HepG2 (cell line): ENCODE data around the gene HPCAL1. TPM values are rescaled to one million over a fixed set of nuclear protein-coding genes. Genes with fewer than 3 reads are reported as not detected.

Experiments
- CBX1 ChIP-seq: IDR thresholded peaks from one replicate; pipeline ENCODE4 v1.6.1; 2016; ENCODE audit warnings: antibody characterized with exemption, low read depth
- CENPX ChIP-seq: sonication (generic); formaldehyde crosslinking; IDR thresholded peaks from 2 replicates; pipeline ENCODE4 v1.9.0; 2021; ENCODE audit warnings: mild to moderate bottlenecking, missing genetic modification reagents, moderate library complexity
- CHCHD3 ChIP-seq: sonication (generic); formaldehyde crosslinking; IDR thresholded peaks from 2 replicates; pipeline ENCODE4 v1.8.0; 2022; ENCODE audit warnings: mild to moderate bottlenecking, missing genetic modification reagents, moderate library complexity
- HDAC1 ChIP-seq: sonication (generic); formaldehyde crosslinking; IDR thresholded peaks from 2 replicates; pipeline ENCODE4 v1.5.1; 2020; ENCODE audit warnings: mild to moderate bottlenecking, missing genetic modification reagents
- HHEX ChIP-seq: IDR thresholded peaks from 2 replicates; pipeline ENCODE4 v1.6.1; 2016; ENCODE audit warnings: control low read depth
- MAFF ChIP-seq: IDR thresholded peaks from 2 replicates; pipeline ENCODE4 v1.6.1; 2011; ENCODE audit warnings: low read depth, low read length, improper control_type of control experiment
- NONO ChIP-seq, 2 experiments: fragments of 450-650 bp in 1 of 2; sonication (generic) in 1 of 2; formaldehyde crosslinking in 1 of 2; IDR thresholded peaks in 1 of 2; conservative IDR thresholded peaks in 1 of 2; 2 replicates each; pipeline versions ENCODE4 v1.6.1 to v1.8.0; 2017 to 2022; ENCODE audit warnings: mild to moderate bottlenecking in 1 of 2, missing genetic modification reagents in 1 of 2, moderate library complexity in 1 of 2
- STAT6 ChIP-seq: sonication (generic); formaldehyde crosslinking; IDR thresholded peaks from 2 replicates; pipeline ENCODE4 v1.4.0; 2020; ENCODE audit warnings: missing genetic modification reagents, mild to moderate bottlenecking, borderline replicate concordance
- ZFP62 ChIP-seq: sonication (generic); formaldehyde crosslinking; IDR thresholded peaks from 2 replicates; pipeline ENCODE4 v1.4.0; 2020; ENCODE audit warnings: missing genetic modification reagents
- ZNF143 ChIP-seq: sonication (generic); formaldehyde crosslinking; IDR thresholded peaks from 2 replicates; pipeline ENCODE4 v1.4.0; 2020; ENCODE audit warnings: missing genetic modification reagents
- ZNF558 ChIP-seq: sonication (generic); formaldehyde crosslinking; IDR thresholded peaks from 2 replicates; pipeline ENCODE4 v1.9.0; 2022; ENCODE audit warnings: mild to moderate bottlenecking, missing genetic modification reagents, borderline replicate concordance
- ZNF687 ChIP-seq: sonication (generic); formaldehyde crosslinking; IDR thresholded peaks from 2 replicates; pipeline ENCODE4 v1.5.1; 2020; ENCODE audit warnings: mild to moderate bottlenecking, missing genetic modification reagents, moderate library complexity
- ZNF713 ChIP-seq: sonication (generic); formaldehyde crosslinking; IDR thresholded peaks from 2 replicates; pipeline ENCODE4 v1.4.0; 2020; ENCODE audit warnings: mild to moderate bottlenecking, missing genetic modification reagents
- ZSCAN30 ChIP-seq: sonication (generic); formaldehyde crosslinking; IDR thresholded peaks from 2 replicates; pipeline ENCODE4 v1.5.0; 2020; ENCODE audit warnings: mild to moderate bottlenecking, missing genetic modification reagents
- polyA plus RNA-seq, 8 experiments: library from polyadenylated mRNA; depleted of rRNA in 3 of 8; stranded (reverse) in 7 of 8; unstranded in 1 of 8; fragments of >200 nt; fragmentation: Illumina TruSeq in 4 of 8; extraction: Trizol in 4 of 8; gene quantifications; 2 replicates each; pipeline versions ENCODE4 v1.2.1 to v1.2.3, GENCODE V29; 2011 to 2016; ENCODE audit warnings: low read depth in 4 of 8, missing spikeins in 1 of 8, mixed read lengths in 1 of 8; ENCODE audit not compliant: insufficient read depth in 1 of 8
- total RNA-seq, 5 experiments: library from RNA; depleted of rRNA; stranded (reverse); fragments of >200 nt; fragmentation: Illumina TruSeq; extraction: Trizol; gene quantifications; 2 replicates each; pipeline ENCODE4 v1.2.3, GENCODE V29; 2016; ENCODE audit warnings: low read depth in 1 of 5
- TF ChIP-seq, protein P1 (sequence below): sonication (generic); formaldehyde crosslinking; IDR thresholded peaks from 2 replicates; pipeline ENCODE4; 2020; ENCODE audit warnings: missing genetic modification reagents, mild to moderate bottlenecking, borderline replicate concordance

HPCAL1 gene
- total and polyA plus RNA-seq, 2 of the 13 experiments (the other 11 are each of a cell fraction or from before 2014, with no cell fraction given): 29.5 to 29.9 TPM

DNA sequence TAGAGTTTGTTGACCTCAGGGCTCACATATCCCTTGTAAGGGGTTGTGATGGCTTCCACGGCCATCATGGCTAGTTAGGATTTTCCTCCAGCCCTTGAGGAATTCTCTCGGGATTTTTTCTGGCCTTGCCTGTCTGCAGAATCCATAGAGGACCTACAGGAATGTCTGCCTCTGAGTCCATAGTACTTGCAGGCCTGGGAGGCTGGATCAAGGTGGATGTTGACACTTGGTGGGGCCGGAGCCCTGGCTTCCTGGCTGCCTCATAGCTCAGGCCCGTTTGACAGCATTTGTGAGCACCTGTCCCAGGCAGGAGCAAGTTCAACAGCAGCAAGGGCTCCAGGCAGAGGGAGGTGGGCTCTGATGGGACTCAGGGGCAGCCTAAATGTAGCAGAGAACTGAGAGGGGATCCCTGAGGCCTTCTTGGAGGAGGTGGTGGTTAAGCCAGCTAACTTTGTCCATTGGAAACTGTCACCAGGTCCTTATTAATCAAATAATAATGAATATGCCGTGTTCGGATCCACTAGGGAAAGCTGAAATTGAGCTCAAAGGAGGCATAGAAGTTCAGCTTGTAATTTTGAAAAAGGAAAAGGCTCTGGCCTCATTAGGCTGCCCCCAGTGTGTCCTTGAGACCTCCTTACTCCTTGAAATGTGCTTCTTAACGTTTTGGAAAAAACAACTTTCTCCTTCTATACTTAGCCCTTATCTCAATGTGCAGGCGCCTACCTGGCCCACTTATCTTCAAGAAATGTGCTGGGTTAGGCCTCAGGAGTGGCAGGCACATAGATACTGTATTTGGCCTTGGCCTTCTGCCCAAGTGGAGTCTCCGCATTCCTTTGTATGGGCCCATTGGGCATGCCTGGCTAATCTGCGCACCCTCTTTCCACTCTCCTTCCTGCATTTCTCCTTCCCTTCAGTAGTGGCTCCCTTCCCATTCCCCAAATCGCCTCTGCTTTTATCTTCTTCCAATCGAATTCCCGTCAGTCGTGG, 66.9 kb downstream of the HPCAL1 start (continued):
- TF ChIP-seq ZNF687 (no peak; the same call in 1 of the 2 replicates), CBX1 (no peak), ZFP62 (CRISPR knock-in tag) (no peak), NONO (IDR thresholded peaks at IDR 0.05) (no peak), NONO (CRISPR knock-in tag; conservative IDR thresholded peaks at IDR 0.05) (peak; percentile 6; the same call in 1 of the 2 replicates), CHCHD3 (no peak), ZNF143 (CRISPR knock-in tag) (no peak), MAFF (no peak), STAT6 (CRISPR knock-in tag) (no peak), ZNF713 (CRISPR knock-in tag) (no peak), HHEX (no peak), ZSCAN30 (no peak), HDAC1 (CRISPR knock-in tag) (no peak; the same call in 1 of the 2 replicates), ZNF558 (no peak), CENPX (no peak)
- TF ChIP-seq, protein P1, sequence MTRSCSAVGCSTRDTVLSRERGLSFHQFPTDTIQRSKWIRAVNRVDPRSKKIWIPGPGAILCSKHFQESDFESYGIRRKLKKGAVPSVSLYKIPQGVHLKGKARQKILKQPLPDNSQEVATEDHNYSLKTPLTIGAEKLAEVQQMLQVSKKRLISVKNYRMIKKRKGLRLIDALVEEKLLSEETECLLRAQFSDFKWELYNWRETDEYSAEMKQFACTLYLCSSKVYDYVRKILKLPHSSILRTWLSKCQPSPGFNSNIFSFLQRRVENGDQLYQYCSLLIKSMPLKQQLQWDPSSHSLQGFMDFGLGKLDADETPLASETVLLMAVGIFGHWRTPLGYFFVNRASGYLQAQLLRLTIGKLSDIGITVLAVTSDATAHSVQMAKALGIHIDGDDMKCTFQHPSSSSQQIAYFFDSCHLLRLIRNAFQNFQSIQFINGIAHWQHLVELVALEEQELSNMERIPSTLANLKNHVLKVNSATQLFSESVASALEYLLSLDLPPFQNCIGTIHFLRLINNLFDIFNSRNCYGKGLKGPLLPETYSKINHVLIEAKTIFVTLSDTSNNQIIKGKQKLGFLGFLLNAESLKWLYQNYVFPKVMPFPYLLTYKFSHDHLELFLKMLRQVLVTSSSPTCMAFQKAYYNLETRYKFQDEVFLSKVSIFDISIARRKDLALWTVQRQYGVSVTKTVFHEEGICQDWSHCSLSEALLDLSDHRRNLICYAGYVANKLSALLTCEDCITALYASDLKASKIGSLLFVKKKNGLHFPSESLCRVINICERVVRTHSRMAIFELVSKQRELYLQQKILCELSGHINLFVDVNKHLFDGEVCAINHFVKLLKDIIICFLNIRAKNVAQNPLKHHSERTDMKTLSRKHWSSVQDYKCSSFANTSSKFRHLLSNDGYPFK: no peak
